NCI-H1436 (cell line): ENCODE measurements around the gene APBB3.
"Not testable (repeated sequence)": the region's sequence is repeated elsewhere in the genome, so short reads cannot be mapped to it uniquely, and the experiment has no call there.

Source experiments
- DNase-seq: peaks from one replicate; lab custom pipeline; 2025; lab: John Stamatoyannopoulos, UW

APBB3 gene, protein sequence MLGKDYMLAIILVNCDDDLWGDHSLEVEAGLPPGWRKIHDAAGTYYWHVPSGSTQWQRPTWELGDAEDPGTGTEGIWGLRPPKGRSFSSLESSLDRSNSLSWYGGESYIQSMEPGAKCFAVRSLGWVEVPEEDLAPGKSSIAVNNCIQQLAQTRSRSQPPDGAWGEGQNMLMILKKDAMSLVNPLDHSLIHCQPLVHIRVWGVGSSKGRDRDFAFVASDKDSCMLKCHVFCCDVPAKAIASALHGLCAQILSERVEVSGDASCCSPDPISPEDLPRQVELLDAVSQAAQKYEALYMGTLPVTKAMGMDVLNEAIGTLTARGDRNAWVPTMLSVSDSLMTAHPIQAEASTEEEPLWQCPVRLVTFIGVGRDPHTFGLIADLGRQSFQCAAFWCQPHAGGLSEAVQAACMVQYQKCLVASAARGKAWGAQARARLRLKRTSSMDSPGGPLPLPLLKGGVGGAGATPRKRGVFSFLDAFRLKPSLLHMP

GRCh38 chr5:140564196-140565023, at the start of gene APBB3, which contains the start of gene SLC35A4:
Gene APBB3 (minus strand): TSS chr5:140564598. CDS start chr5:140564245, 353 bp downstream.
Gene SLC35A4 (plus strand): TSS chr5:140564828. CDS start chr5:140567170, 2,342 bp downstream.
- DNase-seq: peak; percentile 95

- no peak for DNase-seq
Measured at GRCh38 chr5:140611020-140611521, 46.7 kb upstream of the APBB3 start.

DNA sequence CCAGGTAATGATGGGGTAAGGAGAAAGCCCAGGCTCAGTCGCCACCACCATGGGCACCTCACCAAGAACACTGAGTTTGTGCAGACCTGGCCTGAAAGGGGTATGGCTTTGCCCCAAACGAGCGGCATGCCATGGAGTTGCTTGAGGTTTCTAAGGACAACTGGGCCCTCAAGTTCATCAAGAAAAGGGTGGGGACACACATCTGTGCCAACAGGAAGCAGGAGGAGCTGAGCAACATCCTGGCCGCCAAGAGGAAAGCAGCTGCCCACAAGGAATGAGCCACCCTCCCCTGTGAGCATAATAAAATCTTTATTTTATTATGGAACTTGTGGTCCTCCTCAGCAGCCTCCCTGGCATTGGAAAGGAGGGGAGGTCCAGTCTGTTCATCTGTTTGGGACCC, 44.7 kb upstream of the APBB3 start:
- DNase-seq: no peak

GRCh38 chr5:140608722-140609121, 44.3 kb upstream of the APBB3 start:
- no peak for DNase-seq

DNA sequence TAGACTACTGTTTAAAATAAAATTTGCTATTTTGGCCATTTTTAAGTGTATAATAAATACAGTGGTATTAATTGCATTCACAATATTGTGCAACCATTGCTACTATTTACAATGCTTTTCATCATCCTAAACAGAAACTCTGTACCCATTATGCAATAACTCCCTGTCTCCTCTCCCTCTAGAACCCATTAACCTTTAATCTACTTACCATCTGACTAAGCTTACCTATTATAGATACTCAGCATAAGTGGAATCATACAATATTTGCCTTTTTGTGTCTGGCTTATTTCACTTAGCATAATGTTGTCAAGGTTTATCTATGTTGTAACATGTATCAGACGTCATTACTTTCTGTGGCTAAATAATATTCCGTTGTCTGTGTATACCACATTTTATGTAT, 42.6 kb upstream of the APBB3 start:
- no peak for DNase-seq

DNA sequence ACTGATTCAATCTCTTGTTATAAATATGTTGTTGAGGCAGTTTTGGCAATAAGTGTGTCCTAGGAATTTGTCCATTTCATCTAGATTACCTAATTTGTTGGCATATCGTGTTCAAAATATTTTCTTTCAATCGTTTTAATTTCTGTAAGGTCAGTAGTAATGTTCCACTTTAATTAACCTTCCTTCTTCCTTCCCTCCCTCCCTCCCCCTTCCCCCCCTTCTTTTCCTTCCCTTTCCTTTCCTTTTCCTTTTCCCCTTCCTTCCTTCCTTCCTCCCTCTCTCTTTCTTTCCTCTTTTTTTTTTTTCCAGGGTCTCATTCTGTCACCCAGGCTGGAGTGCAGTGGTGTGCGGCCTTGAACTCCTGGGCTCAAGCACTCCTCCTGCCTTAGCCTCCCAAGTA, 41.5 kb upstream of the APBB3 start:
- DNase-seq: no peak

- DNase-seq: no peak
Measured at GRCh38 chr5:140603734-140604133, 39.3 kb upstream of the APBB3 start.

DNA sequence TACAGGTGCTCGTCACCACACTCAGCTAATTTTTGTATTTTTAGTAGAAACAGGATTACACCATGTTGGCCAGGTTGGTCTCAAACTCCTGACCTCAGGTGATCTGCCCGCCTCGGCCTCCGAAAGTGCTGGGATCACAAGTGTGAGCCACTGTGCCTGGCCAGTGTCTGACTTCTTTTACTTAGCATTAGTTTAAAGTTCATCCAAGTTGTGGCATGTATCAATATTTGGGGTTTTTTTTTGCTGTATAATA, 39.0 kb upstream of the APBB3 start:
- DNase-seq: not testable (repeated sequence)

- DNase-seq: no peak
Measured at GRCh38 chr5:140602147-140602546, 37.7 kb upstream of the APBB3 start.

GRCh38 chr5:140600096-140600495, 35.7 kb upstream of the APBB3 start:
- no peak for DNase-seq

GRCh38 chr5:140598836-140599235, 34.4 kb upstream of the APBB3 start:
- DNase-seq: no peak

- no peak for DNase-seq
Measured at GRCh38 chr5:140596321-140596741, 31.9 kb upstream of the APBB3 start.

DNA sequence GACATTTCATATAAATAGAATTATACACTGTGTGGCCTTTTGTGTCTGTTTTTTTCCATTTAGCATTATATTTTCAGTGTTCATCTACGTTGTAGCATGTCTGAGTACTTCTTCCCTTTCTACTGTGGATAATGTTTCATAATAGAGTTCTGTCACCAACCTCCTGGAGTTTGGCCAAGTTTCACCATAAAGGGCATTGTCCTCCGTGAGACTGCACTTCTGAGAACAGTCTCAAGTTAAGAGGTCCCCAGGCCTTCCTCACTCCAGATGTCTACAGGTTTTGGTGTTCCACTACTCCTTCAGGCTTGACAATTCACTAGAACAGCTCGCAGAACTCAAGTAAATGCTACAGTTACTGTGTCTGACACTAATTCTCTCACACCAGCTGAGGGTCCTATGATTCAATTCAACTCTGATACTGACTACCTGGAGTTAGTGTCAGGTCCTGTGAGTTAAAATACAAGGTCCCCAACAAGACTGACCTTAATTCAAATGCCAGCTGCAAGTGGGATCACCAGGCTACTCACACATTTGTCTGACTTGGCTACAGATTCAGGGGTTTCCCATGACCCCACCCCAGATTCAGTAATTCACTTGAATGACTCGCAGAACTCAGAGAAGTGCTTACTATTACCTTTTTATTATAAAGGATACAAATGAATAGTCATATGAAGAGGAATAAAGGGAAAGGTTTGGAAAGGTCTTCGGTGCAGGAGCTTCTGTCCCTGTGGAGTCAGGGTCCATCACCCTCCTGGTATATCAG, 31.3 kb upstream of the APBB3 start:
- DNase-seq: peak; percentile 2

DNA sequence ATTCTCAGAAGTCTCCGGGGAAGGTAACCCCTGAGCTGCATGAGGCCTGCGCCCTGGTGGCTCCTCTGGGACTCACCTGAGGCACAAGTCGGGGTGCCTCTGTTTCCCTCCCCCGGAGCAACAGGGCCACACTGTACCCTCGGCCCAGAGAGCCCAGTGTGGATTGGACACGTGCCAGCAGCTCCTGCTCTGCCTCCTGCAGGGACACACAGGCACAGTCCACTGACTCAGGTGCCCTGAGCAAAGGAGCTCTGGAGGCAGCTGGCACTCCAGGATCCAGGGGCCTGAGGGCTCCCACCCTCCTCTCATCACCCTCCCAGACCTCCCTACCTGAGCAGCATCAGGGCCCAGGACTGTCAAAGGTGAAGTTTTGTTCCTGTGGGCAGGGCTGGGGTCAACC, 29.8 kb upstream of the APBB3 start:
- no peak for DNase-seq

GRCh38 chr5:140593070-140593469, 28.7 kb upstream of the APBB3 start:
- DNase-seq: not testable (repeated sequence)

- DNase-seq: no peak
Measured at GRCh38 chr5:140591747-140592372, 27.5 kb upstream of the APBB3 start.

DNA sequence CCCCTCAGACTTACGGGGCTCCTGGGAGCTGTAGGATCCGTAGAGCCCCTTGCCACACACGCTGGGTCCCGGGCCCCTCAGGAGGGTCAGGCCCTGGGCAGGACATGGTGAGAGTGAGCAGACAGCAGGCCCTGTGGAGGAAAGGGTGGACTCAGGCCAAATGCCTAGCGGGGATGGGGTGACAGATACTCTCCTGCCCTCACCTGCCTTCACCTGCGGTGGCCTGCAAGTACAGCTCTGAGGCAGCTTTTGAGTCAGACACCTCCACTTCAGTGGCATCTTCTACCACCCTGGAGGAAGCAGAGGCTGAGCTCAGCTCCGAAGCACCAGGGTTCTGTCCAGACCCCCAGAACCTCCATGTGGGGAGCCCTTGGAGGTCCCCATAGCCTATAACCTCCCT, 26.5 kb upstream of the APBB3 start:
- no peak for DNase-seq

- no peak for DNase-seq
Measured at GRCh38 chr5:140588311-140589070, 24.1 kb upstream of the APBB3 start.

DNA sequence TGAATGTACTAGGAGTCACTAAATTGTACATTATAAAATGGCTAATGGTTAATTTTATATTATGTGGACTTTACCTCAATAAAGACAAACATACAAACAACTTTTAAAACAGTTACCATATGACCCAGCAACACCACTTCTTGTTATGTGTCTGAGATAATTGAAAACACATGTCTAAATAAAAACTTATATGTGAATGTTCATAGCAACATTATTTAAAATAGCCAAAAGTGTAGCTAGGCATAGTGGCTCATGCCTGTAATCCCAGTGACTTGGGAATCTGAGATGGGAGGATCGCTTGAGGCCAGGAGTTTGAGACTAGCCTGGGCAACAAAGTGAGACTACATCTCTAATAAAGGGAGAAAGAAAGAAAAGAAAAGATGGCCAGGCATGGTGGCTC, 23.1 kb upstream of the APBB3 start:
- no peak for DNase-seq

- DNase-seq: not testable (repeated sequence)
Measured at GRCh38 chr5:140579188-140579747, 14.9 kb upstream of the APBB3 start.

- DNase-seq: no peak
Measured at GRCh38 chr5:140576776-140577201, 12.4 kb upstream of the APBB3 start.
